ENCODE data around the gene LMNTD1.

LMNTD1 gene

DNA sequence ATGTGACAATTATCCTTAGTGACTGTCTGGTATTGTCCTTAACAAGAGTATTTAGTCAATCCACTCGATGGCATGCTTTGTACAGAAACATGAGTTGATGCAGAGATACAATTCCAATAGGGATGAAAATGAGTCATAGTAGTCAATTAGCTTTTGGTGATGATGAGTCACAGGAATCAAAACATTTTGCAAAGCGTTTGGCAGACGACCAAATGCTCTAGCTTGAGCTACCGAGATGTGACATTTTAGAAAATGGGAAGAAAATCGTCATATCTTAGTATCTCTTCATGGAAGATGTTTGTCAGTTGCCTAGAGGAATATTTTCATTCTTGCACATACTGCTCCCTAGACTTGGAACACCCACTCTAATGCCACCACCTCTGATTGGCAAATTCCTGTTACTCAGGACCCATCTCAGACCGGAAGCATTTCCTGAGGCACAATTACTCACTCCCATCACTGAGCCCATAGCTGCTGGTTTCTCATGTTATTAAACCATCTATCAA lies 95.0 kb downstream of the LMNTD1 start (continued):
- TF ChIP-seq, protein P1, sequence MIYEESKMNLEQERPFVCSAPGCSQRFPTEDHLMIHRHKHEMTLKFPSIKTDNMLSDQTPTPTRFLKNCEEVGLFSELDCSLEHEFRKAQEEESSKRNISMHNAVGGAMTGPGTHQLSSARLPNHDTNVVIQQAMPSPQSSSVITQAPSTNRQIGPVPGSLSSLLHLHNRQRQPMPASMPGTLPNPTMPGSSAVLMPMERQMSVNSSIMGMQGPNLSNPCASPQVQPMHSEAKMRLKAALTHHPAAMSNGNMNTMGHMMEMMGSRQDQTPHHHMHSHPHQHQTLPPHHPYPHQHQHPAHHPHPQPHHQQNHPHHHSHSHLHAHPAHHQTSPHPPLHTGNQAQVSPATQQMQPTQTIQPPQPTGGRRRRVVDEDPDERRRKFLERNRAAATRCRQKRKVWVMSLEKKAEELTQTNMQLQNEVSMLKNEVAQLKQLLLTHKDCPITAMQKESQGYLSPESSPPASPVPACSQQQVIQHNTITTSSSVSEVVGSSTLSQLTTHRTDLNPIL (CRISPR knock-in tag; IDR thresholded peaks at IDR 0.05; ENCODE audit: low read depth): peak; percentile 56; the same call in 1 of the 2 replicates
- TF ChIP-seq SNAI2 (CRISPR knock-in tag; IDR thresholded peaks at IDR 0.05): no peak
- TF ChIP-seq ZC3H10 (CRISPR knock-in tag; IDR thresholded peaks at IDR 0.05): peak; percentile 57; the same call in 1 of the 2 replicates
- TF ChIP-seq ESRRG (CRISPR knock-in tag; IDR thresholded peaks at IDR 0.05): no peak

DNA sequence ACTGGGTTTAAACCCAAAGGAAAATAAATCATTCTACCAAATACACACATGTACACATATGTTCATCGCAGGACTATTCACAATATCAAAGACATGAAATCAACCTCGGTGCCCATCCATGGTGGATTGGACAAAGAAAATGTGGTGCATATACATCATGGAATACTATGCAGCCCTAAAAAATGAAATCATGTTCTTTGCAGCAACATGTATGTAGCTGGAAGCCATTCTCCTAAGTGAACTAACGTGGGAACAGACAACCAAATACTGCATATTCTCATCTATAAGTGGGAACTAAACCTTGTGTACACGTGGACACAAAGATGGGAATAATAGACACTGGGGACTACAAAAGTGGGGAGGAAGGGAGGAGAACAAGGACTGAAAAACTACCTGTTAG lies 96.6 kb downstream of the LMNTD1 start:
- TF ChIP-seq ISL1 (CRISPR knock-in tag; IDR thresholded peaks at IDR 0.05): no peak
- no peak for TF ChIP-seq ESRRG (CRISPR knock-in tag; IDR thresholded peaks at IDR 0.05)
- no peak for TF ChIP-seq ZNF565 (CRISPR knock-in tag; conservative IDR thresholded peaks at IDR 0.05; ENCODE audit: low read depth)
- TF ChIP-seq ARNTL (CRISPR knock-in tag; IDR thresholded peaks at IDR 0.05; ENCODE audit: borderline replicate concordance, low read depth): no peak
- TF ChIP-seq SNAI2 (CRISPR knock-in tag; IDR thresholded peaks at IDR 0.05): no peak
- TF ChIP-seq, protein P1 (CRISPR knock-in tag; IDR thresholded peaks at IDR 0.05; ENCODE audit: low read depth): no peak
- no peak for TF ChIP-seq ZC3H10 (CRISPR knock-in tag; IDR thresholded peaks at IDR 0.05)
- TF ChIP-seq ZNF70 (CRISPR knock-in tag; IDR thresholded peaks at IDR 0.05): no peak
- TF ChIP-seq PPARA (CRISPR knock-in tag; IDR thresholded peaks at IDR 0.05; ENCODE audit: borderline replicate concordance): no peak
- TF ChIP-seq TCF4 (CRISPR knock-in tag; IDR thresholded peaks at IDR 0.05; ENCODE audit: borderline replicate concordance): no peak
- TF ChIP-seq RARB (CRISPR knock-in tag; IDR thresholded peaks at IDR 0.05): no peak
- no peak for TF ChIP-seq GLIS3 (CRISPR knock-in tag; IDR thresholded peaks at IDR 0.05)
- TF ChIP-seq, protein P2, sequence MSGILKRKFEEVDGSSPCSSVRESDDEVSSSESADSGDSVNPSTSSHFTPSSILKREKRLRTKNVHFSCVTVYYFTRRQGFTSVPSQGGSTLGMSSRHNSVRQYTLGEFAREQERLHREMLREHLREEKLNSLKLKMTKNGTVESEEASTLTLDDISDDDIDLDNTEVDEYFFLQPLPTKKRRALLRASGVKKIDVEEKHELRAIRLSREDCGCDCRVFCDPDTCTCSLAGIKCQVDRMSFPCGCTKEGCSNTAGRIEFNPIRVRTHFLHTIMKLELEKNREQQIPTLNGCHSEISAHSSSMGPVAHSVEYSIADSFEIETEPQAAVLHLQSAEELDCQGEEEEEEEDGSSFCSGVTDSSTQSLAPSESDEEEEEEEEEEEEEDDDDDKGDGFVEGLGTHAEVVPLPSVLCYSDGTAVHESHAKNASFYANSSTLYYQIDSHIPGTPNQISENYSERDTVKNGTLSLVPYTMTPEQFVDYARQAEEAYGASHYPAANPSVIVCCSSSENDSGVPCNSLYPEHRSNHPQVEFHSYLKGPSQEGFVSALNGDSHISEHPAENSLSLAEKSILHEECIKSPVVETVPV (CRISPR knock-in tag; IDR thresholded peaks at IDR 0.05): no peak
- no peak for TF ChIP-seq TOX (CRISPR knock-in tag; IDR thresholded peaks at IDR 0.05; ENCODE audit: borderline replicate concordance)
- no peak for ATAC-seq

DNA sequence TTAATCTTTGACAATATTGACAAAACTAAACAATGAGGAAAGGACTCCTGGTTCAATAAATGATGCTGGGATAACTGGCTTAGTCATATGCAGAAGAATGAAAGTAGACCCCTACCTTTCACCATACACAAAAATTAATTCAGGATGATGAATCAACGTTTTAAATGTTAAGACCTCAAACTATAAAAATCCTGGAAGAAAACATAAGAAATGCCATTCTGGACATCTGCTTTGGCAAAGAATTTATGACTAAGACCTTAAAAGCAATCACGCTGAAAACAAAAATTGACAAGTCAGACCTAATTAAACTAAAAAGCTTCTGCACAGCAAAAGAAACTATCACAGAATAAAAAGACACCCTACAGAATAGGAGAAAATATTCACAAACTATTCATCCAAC lies 97.4 kb downstream of the LMNTD1 start:
- ATAC-seq: peak; percentile 9; the same call in 2 of the 3 replicates

DNA sequence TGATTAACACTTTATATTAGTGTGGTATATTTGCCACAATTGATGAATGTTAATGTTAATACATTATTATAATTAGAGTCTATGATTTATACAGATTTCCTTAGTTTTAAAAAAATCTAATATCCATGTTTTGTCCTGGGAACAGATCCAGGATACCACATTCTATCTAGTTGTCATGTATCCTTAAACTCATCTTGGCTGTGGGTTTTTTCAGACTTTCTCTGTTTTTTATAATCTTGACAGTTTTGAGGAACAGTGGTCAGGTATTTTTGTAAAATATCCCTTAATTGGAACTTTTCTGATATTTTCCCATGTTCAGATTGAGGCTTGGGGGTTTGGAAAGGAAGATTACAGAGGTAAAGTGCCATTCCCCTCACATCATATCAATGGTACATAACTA lies 104.1 kb downstream of the LMNTD1 start:
- ATAC-seq: peak; percentile 67; the same call in 2 of the 3 replicates
- TF ChIP-seq TOX (CRISPR knock-in tag; IDR thresholded peaks at IDR 0.05; ENCODE audit: borderline replicate concordance) (peak; percentile 84; the same call in 1 of the 2 replicates), BACH2 (CRISPR knock-in tag; IDR thresholded peaks at IDR 0.05; ENCODE audit: borderline replicate concordance) (no peak), ARNTL (CRISPR knock-in tag; IDR thresholded peaks at IDR 0.05; ENCODE audit: borderline replicate concordance, low read depth) (no peak)

More for the DNA sequence above, 97.4 kb downstream of the LMNTD1 start:
- TF ChIP-seq, protein P3, sequence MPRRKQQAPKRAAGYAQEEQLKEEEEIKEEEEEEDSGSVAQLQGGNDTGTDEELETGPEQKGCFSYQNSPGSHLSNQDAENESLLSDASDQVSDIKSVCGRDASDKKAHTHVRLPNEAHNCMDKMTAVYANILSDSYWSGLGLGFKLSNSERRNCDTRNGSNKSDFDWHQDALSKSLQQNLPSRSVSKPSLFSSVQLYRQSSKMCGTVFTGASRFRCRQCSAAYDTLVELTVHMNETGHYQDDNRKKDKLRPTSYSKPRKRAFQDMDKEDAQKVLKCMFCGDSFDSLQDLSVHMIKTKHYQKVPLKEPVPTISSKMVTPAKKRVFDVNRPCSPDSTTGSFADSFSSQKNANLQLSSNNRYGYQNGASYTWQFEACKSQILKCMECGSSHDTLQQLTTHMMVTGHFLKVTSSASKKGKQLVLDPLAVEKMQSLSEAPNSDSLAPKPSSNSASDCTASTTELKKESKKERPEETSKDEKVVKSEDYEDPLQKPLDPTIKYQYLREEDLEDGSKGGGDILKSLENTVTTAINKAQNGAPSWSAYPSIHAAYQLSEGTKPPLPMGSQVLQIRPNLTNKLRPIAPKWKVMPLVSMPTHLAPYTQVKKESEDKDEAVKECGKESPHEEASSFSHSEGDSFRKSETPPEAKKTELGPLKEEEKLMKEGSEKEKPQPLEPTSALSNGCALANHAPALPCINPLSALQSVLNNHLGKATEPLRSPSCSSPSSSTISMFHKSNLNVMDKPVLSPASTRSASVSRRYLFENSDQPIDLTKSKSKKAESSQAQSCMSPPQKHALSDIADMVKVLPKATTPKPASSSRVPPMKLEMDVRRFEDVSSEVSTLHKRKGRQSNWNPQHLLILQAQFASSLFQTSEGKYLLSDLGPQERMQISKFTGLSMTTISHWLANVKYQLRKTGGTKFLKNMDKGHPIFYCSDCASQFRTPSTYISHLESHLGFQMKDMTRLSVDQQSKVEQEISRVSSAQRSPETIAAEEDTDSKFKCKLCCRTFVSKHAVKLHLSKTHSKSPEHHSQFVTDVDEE (CRISPR knock-in tag; IDR thresholded peaks at IDR 0.05): no peak
- TF ChIP-seq ZNF565 (CRISPR knock-in tag; conservative IDR thresholded peaks at IDR 0.05; ENCODE audit: low read depth) (no peak), TOX (CRISPR knock-in tag; IDR thresholded peaks at IDR 0.05; ENCODE audit: borderline replicate concordance) (peak; percentile 79; the same call in 1 of the 2 replicates), ISL1 (CRISPR knock-in tag; IDR thresholded peaks at IDR 0.05) (peak; percentile 54), ZC3H10 (CRISPR knock-in tag; IDR thresholded peaks at IDR 0.05) (peak; percentile 87), ZFP3 (CRISPR knock-in tag; IDR thresholded peaks at IDR 0.05) (no peak)

DNA sequence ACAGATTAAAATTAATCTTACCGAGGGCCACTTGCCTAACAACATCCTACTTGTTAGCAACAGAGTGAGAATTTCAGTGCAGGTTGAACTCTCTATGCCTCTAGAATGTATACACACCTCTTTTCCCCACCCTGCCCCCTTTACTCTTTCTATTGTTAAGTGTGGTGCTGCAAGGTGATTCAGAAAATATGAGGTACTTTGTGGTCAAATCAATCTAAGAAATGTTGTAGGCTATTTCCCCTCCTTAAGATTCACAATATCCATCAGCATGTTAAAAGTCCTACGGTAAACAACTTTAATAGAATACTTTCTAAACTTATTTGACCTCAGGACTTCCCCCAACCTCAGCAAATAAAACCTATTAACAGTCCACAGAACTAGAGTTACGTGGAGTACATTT lies 106.0 kb downstream of the LMNTD1 start:
- no peak for ATAC-seq
- TF ChIP-seq, protein P4, sequence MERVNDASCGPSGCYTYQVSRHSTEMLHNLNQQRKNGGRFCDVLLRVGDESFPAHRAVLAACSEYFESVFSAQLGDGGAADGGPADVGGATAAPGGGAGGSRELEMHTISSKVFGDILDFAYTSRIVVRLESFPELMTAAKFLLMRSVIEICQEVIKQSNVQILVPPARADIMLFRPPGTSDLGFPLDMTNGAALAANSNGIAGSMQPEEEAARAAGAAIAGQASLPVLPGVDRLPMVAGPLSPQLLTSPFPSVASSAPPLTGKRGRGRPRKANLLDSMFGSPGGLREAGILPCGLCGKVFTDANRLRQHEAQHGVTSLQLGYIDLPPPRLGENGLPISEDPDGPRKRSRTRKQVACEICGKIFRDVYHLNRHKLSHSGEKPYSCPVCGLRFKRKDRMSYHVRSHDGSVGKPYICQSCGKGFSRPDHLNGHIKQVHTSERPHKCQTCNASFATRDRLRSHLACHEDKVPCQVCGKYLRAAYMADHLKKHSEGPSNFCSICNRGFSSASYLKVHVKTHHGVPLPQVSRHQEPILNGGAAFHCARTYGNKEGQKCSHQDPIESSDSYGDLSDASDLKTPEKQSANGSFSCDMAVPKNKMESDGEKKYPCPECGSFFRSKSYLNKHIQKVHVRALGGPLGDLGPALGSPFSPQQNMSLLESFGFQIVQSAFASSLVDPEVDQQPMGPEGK (CRISPR knock-in tag; IDR thresholded peaks at IDR 0.05; ENCODE audit: borderline replicate concordance): no peak
- TF ChIP-seq PPARA (CRISPR knock-in tag; IDR thresholded peaks at IDR 0.05; ENCODE audit: borderline replicate concordance) (no peak), BACH2 (CRISPR knock-in tag; IDR thresholded peaks at IDR 0.05; ENCODE audit: borderline replicate concordance) (no peak), ZFP3 (CRISPR knock-in tag; IDR thresholded peaks at IDR 0.05) (no peak), OSR1 (CRISPR knock-in tag; IDR thresholded peaks at IDR 0.05) (no peak), ISL1 (CRISPR knock-in tag; IDR thresholded peaks at IDR 0.05) (no peak), RARB (CRISPR knock-in tag; IDR thresholded peaks at IDR 0.05) (no peak), ARNTL (CRISPR knock-in tag; IDR thresholded peaks at IDR 0.05; ENCODE audit: borderline replicate concordance, low read depth) (no peak), ZC3H10 (CRISPR knock-in tag; IDR thresholded peaks at IDR 0.05) (no peak), SNAI2 (CRISPR knock-in tag; IDR thresholded peaks at IDR 0.05) (no peak)
- TF ChIP-seq, protein P5, sequence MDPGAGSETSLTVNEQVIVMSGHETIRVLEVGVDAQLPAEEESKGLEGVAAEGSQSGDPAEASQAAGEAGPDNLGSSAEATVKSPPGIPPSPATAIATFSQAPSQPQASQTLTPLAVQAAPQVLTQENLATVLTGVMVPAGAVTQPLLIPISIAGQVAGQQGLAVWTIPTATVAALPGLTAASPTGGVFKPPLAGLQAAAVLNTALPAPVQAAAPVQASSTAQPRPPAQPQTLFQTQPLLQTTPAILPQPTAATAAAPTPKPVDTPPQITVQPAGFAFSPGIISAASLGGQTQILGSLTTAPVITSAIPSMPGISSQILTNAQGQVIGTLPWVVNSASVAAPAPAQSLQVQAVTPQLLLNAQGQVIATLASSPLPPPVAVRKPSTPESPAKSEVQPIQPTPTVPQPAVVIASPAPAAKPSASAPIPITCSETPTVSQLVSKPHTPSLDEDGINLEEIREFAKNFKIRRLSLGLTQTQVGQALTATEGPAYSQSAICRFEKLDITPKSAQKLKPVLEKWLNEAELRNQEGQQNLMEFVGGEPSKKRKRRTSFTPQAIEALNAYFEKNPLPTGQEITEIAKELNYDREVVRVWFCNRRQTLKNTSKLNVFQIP (CRISPR knock-in tag; IDR thresholded peaks at IDR 0.05; ENCODE audit: borderline replicate concordance, low read depth): no peak
- TF ChIP-seq, protein P1 (CRISPR knock-in tag; IDR thresholded peaks at IDR 0.05; ENCODE audit: low read depth): no peak
